Right forelimb (tissue), 1 donor: ENCODE data around the gene PANK2.
"Not testable (repeated sequence)": the region's sequence is repeated elsewhere in the genome, so short reads cannot be mapped to it uniquely, and the experiment has no call there.

Source experiments
- DNase-seq: peaks from one replicate; pipeline ENCODE4 v3.0.0-alpha.2; 2018

PANK2 gene

DNA sequence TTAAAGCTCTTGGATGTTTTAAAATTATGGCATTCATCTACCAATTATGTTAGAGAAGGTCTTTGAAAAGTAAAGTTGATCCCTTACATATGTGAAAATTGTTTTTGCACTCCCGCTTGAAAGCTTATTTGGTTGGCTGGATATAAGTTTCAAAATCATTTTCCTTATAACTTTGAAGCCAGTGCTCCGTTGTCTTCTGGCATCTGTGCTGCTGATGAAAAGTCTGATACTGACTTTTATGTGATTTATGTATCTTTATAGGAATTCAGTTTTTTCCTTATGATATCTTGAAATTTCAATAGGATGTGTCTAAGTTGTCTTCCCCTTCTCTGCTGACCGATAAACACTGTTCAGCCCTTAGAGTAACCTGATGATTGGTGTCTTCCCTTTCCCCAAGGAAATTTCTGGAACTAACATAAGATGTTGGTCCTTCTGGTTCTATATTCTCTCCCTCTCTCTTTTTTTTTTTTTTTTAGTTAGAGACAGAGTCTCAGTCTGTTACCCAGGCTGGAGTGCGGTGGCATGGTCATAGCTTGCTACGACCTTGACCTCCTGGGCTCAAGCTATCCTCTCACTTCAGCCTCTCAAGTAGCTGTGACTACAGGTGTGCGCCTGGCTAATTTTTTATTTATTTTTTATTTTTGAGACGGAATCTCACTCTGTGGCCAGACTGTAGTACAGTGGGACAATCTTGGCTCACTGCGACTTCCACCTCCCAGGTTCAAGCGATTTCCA is 12.7 kb downstream of the PANK2 start:
- DNase-seq = no peak

DNA sequence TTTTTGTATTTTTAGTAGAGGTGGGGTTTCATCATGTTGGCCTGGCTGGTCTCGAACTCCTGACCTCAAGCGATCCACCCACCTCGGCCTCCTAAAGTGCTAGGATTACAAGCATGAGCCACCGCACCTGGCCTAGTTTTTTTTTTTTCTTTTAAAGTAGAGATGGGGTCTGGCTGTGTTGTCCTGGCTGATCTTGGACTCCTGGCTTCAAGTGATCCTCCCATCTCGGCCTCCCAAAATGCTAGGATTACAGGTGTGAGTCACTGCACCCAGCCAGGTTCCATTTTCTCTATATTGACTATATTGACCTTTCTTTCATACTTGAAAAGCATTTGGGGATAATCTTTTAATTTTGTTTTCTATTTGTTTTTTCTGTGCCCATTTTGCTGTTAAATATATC is 13.3 kb downstream of the PANK2 start:
- DNase-seq = no peak

DNA sequence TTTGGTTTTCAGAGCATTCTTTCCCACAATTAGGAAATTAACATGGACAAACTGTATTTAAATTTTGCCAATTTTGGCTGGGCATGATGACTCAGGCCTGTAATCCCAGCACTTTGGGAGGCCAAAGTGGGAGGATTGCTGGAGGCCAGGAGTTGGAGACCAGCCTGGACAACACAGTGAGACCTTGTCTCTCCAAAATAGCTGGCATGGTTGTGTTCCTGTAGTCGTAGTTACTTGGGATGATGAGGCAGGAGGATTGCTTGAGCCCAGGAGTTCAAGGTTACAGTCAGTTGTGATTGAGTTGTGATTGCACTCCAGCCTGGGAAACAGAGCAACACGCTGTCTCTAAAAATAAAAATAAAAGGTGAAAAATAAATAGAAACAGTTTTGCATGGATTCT is 15.0 kb downstream of the PANK2 start:
- DNase-seq = no peak

DNA sequence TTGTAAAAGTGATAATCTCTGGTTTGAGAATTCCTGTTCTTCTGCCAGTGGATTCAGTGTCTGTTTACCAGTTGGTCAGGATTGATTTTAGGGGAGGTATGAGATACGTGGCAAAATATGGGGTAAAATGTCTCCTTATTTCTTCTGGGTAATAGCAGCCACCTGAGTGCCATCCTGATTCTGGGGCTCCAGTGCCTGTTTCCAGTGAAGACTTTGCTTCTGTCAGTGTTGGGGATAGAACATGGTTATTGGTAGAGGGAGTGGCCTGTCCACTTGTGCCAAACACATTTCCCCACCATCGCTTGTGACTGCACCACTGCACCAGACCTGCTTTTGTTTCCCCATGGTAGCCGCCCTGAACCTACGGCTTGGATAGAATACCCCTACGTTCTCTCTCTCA is 15.7 kb downstream of the PANK2 start:
- DNase-seq = no peak

DNA sequence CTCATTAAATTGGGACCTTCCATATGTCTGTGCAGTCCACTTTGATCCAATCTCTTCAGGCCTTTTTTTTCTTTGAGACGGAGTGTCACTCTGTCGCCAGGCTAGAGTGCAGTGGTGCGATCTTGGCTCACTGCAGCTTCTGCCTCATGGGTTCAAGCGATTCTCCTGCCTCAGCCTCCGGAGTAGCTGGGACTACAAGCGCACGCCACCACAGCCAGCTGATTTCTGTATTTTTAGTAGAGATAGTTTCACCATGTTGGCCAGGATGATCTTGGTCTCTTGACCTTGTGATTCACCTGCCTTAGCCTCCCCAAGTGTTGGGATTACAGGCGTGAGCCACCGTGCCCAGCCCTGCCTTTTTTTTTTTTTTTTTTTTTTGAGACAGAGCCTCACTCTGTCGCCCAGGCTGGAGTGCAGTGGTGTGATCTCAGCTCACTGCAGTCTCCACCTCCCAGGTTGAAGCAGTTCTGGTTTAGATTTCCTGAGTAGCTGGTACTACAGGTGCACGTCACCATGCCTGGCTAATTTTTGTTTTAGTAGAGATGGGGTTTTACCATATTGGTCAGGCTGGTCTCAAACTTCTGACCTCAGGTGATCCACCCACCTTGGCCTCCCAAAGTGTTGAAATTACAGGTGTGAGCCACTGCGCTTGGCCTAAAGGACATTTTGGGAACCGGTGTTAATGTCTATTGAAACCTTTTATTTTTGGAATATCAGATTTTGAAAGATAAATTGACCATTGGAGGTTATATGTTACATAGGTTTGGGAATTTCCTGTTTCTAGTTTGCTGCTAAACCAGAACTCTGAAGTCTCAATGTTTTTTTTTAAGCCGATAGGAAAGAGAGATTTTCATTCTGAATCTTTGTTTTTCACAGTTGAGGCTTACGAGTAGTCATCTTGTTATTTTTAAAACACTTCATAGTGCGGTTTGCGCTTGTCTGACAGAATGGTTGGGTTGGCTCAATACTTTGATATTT is 17.8 kb downstream of the PANK2 start:
- not testable (repeated sequence) for DNase-seq

DNA sequence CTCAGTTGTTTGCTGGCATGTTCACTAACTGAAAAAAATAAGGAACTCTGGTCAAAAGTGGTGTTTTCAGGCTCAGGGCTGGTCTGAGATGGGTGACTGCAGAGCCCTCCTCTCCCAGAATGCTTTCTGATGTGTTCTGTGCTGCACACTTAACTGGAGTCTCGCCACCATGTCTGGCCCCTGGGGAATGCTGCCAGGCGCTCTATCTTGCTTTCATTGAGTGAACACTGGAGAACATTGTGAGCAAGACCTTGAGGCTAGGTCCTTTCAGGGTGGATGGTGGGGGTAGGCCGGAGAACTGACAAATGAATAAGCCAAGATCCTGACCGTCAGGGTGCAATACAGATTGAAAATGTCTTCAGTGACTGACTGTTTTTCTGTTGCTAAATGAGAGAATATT is 19.5 kb downstream of the PANK2 start:
- DNase-seq = no peak

DNA sequence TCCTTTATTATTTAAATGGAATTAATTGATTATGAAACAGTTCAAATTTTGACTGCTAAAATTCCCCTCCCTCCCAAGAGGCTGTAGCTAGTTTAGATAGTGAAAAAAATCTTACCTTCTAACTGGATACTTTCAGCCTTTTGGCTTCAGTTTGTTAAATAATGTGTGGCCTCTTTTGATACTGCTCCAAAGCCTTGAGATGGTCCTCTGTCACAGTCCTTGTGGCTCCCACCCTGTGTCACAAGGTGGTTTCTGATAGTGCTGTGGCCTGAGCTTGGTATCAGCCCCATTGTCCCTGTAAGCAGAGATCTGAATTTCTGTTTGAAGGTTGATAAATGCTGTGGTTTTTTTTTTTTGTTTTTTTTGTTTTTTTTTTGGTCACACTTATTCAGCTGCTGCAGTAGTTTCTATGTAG is 20.8 kb downstream of the PANK2 start:
- DNase-seq = no peak

DNA sequence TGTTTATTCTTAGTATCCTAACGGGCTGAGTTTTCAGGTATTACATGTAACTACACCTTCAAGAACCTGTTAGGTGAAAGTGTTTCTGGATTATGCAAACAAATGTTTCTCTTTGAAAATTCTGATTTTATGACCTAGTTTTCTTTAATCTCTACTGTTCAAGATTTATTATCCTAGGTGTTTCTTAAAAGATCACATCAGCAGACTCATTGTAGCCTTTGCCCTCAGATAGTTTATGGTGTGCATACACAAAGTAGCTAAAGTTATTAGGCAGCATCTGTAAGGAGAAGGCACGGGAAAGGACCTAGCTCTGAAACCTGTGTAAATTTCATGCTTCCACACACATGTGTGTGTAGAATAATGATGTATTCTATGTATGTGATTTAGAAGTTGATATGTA is 21.7 kb downstream of the PANK2 start:
- DNase-seq = no peak

DNA sequence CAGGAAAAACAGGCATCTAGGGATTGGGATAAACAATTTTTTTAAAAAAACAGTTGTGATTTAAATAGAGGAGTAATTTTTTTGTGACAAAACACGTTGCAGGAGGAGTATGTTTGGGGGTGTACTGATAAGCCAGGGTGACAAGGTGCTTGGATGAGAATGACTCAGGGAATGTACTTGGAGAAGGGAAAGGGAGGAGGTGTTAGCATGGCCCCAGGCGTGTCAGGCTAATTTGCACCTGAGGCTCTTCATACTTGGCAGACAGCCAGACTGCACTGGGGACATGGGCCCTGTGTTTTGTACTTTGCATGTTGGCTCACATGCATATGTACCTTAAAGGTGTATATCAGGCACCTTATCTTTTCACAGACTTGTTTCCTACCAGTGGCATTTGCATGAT is 22.8 kb downstream of the PANK2 start:
- no peak for DNase-seq

DNA sequence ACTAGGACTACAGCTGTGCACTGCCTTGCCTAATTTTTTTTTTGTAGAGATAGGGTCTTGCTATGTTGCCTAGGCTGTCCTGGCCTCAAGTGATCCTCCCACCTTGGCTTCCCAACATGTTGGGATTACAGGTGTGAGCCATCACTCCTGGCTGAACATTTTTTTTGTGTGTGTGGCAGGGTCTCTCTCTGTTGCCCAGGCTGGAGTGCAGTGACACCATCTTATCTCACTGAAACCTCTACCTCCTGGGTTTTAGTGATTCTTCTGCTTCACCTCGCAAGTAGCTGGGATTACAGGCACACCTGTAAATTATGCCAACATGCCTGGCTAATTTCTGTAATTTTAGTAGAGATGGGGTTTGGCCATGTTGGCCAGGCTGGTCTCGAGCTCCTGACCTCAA is 25.3 kb downstream of the PANK2 start:
- no peak for DNase-seq

DNA sequence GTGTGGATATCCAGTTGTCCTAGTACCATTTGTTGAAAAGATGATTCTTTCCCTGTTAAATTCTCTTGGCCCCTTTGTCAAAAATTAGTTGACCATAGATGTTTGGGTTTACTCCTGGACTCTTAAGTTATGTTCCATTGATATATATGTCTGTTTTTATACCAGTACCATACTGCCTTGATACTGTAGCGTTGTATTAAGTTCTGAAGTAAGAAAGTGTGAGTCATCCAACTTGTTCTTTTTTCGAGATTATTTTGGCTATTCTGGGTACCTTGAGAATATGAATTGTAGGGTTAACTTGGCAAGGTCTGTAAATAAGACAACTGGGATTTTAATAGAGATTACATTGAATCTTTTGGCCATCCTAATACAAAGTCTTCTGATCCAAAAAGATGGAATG is 26.5 kb downstream of the PANK2 start:
- no peak for DNase-seq

DNA sequence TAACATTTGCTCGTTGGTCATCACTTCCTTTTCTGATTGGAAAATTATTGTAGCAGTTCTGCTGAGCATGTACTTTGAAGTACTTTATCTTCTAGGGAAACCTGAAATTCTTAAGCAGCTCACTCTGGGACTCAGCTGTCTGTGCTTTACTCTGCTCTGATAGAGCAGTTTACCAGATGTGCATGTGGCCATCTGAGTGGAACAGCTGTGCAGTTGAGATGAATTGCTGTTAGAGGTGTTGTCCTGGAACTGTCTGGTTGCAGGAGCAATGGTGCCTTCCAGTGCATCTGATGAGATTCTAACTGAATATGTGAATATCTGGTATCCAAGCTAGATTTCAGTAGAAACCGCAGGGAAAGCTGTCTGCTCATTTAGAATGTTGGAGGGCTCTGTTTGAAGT is 27.2 kb downstream of the PANK2 start:
- DNase-seq = no peak

DNA sequence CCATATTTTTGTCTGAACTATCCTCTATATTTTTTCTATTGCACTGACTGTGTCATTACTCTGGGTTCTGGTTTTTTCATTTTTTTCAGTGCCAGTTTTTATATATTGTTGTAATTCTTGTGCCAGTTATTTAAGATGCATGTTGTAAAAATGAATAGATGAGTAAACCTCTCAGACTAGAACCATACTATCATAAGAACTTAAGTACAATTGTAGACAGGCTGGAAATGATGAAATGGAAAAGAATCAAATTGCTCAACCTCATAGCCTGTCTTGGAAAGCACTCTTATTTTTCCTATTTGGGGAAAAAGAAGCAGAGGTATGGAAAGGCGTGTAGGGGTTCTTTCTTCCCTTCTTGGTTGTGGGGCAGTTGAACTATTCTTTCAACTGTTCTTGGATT is 30.2 kb downstream of the PANK2 start:
- DNase-seq = no peak

DNA sequence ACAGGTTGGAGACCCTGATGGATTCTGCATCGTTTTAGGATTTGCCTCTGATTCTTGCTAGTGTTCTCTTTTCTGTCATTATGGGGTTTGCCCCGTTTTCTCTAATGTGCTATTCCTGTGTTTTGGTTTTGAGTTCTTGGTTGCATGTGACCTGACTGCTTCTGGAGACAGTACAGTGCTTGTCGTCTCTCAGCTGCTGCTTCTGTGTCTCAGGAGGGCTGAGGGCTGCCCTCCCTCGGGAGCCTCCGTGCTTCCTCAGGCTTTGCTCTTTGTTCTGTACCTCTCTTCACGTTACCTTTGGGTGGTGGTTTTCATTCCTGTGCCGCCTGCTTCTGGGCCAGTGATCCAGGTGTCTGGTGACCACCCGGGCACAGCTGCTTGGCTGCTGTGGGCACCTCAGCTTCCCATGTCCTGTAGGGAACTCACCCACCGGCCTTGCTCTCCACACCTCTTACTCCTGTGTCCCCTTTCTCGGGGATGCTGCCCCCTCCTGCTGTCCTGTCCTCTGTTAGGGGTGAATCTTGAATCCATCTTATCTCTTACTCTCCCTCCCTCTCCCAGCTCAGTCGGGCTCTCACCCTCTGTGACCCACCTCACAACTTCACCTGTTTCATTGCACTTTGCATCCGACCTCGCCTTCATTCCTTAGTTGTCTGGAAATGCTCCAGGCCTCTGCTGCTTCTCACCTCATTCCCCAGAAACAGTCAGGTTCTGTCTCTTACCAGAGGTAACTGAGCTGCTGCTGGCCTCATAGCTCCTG is 33.2 kb downstream of the PANK2 start:
- DNase-seq = no peak

DNA sequence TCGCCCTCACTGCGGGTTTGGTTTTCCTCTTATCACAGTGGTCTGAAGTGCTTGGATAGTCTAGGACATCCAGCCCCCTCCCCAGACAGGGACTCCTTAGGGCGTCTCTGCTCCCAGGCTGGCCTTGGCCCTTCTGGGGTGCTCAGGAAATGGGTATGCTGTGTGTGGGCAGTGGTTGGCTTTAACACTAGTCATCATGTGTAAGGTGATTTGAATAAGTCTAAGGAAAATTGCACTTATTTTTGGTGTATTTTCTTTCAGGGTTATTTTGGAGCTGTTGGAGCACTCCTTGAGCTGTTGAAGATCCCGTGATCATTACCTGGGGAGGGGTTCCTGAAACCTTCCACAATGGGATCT is 33.8 kb downstream of the PANK2 start:
- DNase-seq = no peak

DNA sequence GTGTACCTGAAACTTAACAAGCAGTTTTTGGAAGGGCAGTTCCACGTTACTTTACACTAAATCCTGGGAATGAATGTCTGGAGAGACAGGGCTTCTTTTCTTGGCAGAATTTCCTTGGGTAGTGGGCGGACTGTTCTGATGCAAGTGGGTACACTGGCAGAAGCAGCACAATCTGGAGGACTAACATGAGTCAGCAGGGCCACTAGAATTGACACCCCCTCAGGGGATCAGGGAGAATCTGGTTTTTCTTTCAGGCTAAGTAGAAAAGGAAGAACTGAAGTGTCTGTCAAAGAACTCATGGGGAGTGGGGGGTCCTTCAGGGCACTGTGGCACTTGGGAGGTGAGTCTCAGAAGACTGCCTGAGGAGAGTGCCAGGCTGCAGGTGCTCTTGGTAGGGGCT is 34.6 kb downstream of the PANK2 start:
- no peak for DNase-seq

DNA sequence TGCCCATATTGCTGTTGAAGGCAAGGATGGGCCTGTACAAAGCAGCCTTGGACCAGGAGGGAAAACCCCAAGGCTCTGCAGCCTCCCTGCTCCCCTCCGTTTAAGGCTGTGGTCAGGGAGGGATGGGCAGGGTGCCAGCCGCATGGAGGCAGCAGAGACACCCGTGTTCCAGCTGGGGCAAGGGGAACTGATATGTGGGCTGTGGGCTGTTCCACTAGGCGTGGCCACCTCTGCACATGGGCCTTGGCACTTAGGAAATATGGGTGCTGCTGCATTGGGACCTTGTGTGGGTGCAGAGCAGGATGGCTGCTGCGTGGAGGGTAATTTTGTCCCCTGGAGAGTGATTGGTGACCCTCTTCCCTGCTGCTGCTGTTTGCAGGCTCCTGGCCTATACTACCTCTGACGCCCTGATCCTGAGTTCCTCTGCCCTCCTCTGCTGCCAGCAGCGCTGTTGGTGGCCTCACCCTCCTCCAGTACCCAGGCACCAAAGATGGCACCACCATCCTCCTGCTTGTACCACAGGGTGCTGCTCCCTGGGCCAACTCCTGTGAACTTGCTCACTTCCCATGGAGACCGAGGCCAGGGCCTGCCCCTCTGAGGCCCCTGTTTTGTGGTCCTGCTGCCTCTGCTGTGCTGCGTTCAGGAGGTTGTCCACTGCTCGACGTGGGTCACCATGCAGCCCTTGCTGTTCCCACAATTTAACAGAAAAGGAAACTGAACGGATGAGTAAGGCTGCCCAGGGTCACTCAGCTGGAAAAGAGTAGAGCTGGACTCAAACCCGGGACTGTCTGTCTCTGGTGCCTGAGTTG is 35.3 kb downstream of the PANK2 start:
- no peak for DNase-seq

DNA sequence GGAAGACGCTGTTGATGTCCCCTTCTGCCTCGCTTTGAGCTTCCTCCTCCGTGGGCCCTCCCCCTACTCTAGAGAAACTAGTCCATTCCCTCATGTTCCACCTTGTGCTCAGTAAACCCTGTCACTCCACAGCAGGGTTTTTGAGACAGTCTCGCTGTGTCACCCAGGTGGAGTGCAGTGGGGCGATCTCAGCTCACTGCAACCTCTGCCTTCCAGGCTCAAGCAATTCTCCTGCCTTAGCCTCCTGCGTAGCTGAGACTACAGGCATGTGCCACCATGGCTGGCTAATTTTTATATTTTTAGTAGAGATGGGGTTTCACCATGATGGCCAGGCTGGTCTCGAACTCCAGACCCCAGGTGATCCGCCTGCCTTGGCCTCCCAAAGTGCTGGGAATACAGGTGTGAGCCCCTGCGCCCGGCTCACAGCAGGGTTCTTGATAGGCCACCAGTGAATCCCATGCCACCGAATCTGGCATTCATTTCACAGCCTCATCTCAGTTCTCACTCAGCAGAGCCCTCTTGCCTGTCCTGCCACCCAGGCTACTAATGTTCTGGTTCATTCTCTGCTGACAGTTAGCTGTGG is 36.0 kb downstream of the PANK2 start:
- no peak for DNase-seq

DNA sequence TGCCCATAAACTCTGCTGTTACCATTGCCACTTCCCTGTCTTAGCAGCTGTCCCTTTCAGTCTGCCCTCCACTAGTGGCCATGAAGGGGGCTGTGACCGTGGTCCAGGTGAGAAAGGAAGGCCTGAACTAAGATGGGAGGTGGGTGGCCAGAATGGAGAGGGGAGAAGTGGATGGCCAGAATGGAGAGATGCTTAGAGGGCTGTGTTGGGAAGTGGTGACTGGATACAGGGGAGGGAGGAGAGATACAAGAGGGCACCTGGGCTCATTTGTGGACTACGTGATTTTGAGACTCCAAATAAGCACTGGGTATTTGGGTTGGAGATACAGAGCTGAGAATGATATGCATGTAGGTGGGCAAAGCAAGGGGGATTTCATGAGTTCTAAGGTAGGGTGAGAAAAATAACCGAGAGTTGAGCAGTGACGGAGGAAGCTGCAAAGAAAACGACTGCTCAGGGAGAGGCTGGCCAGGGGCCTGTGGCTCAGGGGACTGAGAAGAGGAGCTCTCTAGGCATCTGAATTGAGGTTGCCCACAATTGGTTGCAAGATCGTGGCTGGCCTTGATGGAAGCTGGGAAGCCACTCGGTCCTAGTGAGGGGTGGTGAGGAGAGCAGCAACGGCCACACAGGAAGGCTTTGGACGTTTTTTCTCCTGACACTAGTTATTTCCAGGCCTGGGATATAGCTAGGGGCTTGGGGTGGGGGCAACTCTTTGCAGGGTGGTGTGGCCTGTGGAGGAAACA is 36.9 kb downstream of the PANK2 start:
- no peak for DNase-seq

DNA sequence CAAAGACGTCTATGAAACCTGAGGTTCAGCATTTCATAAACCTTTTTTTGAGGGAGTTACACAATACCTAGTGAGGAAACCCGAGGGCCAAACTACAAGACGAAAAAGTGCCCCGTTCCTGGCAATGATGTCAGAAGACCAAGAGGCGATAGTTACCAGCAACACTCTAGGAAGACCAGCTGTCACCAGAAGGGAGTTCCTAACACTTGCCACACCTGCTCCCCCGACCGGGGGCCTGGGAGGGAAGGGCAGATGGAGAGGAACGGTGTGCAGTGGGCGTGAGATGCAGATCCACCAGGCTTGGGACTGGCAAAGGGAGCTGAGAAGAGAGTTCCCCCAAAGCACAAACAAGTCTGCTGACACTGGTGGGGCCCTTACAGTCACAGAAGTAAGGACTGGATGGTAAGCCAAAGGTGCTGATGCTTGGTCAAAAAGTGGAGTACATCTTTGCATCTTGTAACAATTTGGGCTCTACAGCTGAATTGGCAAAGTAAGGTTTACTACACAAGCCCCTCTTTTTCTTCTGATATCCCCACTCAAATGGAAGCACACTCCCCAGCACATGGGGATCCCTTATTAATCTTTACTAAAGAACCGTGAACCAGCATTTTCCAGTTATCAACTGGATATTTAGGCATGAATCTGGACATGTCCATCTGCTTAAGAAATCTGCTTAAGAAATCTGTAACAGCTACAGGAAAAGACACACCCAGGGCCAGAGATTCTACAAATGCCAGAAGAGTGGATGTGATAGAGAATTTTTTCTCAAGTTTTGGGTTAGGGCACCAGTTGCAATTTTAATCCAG is 38.5 kb downstream of the PANK2 start:
- DNase-seq = no peak

DNA sequence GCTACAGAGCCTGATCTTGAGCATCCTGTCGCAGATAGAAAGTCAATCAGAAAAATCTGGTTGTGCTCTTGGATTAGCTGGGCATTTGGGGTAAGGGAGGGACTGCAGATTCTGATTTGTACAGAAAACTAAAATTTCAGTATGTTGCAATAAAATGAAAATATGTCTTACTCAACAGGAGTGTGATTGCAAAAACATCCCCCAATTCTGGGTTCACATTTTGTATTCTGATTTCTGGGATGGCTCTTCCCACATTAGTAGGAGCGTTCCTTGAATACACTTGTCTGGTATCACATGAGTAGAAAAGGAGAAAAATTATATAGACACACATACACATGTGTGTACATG is 40.5 kb downstream of the PANK2 start:
- DNase-seq = no peak
